H1 (cell line): ENCODE measurements around the gene GABRG3. TPM values are rescaled to one million over a fixed set of nuclear protein-coding genes. Genes with fewer than 3 reads are reported as not detected.

Experiments
- CTBP2 ChIP-seq: IDR thresholded peaks from 2 replicates; pipeline ENCODE4 v1.7.0; 2011; ENCODE audit warnings: borderline replicate concordance, mild to moderate bottlenecking, moderate library complexity, mixed read lengths, low read length; ENCODE audit not compliant: insufficient read depth, insufficient read length
- KDM5A ChIP-seq: fragments of 200-600 bp; IDR thresholded peaks from 2 replicates; pipeline ENCODE4 v1.7.1; 2012; ENCODE audit warnings: mild to moderate bottlenecking, low read length, inconsistent platforms, mixed read lengths
- TBP ChIP-seq: IDR thresholded peaks from 2 replicates; pipeline ENCODE4 v1.6.1; 2011; ENCODE audit warnings: low read depth, low read length, improper control_type of control experiment
- polyA plus RNA-seq, 7 experiments: library from polyadenylated mRNA; depleted of rRNA in 3 of 7; stranded (reverse) in 5 of 7; unstranded in 2 of 7; fragments of >200 nt in 5 of 7; fragments of 200-250 nt in 2 of 7; gene quantifications; 1 replicate in 5 of 7; 2 replicates in 1 of 7; 4 replicates in 1 of 7; pipeline versions ENCODE4 v1.2.1 to v1.2.3, GENCODE V29; 2011 to 2013; ENCODE audit warnings: missing spikeins in 2 of 7, mixed read lengths in 2 of 7
- total RNA-seq: library from RNA; stranded (reverse); fragmentation: NEBNext Ultra II Directional; extraction: Animal tissue kit (Norgen Biotek cat#: 25700); gene quantifications from 2 replicates; pipeline ENCODE4 v1.2.1, GENCODE V29; 2021
- TF ChIP-seq, protein P1 (sequence below): fragments of 300-600 bp; sonication (generic); IDR thresholded peaks from 2 replicates; pipeline ENCODE4 v1.7.1; 2012; ENCODE audit warnings: low read length, moderate library complexity, mild to moderate bottlenecking, inconsistent platforms; ENCODE audit not compliant: insufficient replicate concordance
- TF ChIP-seq, protein P2 (sequence below): IDR thresholded peaks from 2 replicates; pipeline ENCODE4 v1.6.1; 2012; ENCODE audit warnings: low read length, inconsistent platforms

GABRG3 gene
- total and polyA plus RNA-seq, 2 of the 8 experiments (the other 6 are each of a cell fraction or from before 2014, with no cell fraction given) = 0.17 to 0.80 TPM

DNA sequence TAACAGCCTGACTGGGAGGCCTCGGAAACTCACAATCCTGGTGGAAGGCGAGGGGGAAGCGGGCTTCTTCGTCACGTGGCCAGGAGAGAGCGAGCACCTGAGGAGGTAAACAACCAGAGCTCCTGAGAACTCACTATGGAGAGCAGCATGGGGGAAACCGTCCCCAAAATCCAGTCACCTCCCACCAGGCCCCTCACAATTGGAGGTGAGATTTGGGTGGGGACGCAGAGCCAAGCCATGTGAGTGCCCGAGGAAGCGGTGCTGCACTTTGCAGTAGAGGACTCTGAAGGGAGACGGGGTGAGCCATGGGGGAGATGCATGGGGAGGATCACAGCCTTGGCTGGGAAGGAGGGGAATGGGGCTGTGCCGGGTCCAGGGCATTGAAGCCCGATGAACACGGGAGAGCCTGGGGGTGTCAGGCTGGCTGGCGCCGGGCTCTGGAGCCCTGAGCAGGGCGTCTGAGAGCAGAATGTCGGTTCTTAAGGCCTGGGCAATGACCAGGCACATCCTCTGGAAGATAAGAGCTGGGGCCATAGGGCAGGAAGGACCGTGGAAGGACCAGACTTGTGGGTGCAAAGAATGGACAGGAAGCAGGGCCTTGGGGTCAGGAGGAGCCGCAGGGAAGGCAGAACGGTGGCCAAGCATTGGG lies 117.7 kb downstream of the GABRG3 start (continued):
- TF ChIP-seq, protein P1, sequence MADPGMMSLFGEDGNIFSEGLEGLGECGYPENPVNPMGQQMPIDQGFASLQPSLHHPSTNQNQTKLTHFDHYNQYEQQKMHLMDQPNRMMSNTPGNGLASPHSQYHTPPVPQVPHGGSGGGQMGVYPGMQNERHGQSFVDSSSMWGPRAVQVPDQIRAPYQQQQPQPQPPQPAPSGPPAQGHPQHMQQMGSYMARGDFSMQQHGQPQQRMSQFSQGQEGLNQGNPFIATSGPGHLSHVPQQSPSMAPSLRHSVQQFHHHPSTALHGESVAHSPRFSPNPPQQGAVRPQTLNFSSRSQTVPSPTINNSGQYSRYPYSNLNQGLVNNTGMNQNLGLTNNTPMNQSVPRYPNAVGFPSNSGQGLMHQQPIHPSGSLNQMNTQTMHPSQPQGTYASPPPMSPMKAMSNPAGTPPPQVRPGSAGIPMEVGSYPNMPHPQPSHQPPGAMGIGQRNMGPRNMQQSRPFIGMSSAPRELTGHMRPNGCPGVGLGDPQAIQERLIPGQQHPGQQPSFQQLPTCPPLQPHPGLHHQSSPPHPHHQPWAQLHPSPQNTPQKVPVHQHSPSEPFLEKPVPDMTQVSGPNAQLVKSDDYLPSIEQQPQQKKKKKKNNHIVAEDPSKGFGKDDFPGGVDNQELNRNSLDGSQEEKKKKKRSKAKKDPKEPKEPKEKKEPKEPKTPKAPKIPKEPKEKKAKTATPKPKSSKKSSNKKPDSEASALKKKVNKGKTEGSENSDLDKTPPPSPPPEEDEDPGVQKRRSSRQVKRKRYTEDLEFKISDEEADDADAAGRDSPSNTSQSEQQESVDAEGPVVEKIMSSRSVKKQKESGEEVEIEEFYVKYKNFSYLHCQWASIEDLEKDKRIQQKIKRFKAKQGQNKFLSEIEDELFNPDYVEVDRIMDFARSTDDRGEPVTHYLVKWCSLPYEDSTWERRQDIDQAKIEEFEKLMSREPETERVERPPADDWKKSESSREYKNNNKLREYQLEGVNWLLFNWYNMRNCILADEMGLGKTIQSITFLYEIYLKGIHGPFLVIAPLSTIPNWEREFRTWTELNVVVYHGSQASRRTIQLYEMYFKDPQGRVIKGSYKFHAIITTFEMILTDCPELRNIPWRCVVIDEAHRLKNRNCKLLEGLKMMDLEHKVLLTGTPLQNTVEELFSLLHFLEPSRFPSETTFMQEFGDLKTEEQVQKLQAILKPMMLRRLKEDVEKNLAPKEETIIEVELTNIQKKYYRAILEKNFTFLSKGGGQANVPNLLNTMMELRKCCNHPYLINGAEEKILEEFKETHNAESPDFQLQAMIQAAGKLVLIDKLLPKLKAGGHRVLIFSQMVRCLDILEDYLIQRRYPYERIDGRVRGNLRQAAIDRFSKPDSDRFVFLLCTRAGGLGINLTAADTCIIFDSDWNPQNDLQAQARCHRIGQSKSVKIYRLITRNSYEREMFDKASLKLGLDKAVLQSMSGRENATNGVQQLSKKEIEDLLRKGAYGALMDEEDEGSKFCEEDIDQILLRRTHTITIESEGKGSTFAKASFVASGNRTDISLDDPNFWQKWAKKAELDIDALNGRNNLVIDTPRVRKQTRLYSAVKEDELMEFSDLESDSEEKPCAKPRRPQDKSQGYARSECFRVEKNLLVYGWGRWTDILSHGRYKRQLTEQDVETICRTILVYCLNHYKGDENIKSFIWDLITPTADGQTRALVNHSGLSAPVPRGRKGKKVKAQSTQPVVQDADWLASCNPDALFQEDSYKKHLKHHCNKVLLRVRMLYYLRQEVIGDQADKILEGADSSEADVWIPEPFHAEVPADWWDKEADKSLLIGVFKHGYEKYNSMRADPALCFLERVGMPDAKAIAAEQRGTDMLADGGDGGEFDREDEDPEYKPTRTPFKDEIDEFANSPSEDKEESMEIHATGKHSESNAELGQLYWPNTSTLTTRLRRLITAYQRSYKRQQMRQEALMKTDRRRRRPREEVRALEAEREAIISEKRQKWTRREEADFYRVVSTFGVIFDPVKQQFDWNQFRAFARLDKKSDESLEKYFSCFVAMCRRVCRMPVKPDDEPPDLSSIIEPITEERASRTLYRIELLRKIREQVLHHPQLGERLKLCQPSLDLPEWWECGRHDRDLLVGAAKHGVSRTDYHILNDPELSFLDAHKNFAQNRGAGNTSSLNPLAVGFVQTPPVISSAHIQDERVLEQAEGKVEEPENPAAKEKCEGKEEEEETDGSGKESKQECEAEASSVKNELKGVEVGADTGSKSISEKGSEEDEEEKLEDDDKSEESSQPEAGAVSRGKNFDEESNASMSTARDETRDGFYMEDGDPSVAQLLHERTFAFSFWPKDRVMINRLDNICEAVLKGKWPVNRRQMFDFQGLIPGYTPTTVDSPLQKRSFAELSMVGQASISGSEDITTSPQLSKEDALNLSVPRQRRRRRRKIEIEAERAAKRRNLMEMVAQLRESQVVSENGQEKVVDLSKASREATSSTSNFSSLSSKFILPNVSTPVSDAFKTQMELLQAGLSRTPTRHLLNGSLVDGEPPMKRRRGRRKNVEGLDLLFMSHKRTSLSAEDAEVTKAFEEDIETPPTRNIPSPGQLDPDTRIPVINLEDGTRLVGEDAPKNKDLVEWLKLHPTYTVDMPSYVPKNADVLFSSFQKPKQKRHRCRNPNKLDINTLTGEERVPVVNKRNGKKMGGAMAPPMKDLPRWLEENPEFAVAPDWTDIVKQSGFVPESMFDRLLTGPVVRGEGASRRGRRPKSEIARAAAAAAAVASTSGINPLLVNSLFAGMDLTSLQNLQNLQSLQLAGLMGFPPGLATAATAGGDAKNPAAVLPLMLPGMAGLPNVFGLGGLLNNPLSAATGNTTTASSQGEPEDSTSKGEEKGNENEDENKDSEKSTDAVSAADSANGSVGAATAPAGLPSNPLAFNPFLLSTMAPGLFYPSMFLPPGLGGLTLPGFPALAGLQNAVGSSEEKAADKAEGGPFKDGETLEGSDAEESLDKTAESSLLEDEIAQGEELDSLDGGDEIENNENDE = no peak
- TF ChIP-seq, protein P2, sequence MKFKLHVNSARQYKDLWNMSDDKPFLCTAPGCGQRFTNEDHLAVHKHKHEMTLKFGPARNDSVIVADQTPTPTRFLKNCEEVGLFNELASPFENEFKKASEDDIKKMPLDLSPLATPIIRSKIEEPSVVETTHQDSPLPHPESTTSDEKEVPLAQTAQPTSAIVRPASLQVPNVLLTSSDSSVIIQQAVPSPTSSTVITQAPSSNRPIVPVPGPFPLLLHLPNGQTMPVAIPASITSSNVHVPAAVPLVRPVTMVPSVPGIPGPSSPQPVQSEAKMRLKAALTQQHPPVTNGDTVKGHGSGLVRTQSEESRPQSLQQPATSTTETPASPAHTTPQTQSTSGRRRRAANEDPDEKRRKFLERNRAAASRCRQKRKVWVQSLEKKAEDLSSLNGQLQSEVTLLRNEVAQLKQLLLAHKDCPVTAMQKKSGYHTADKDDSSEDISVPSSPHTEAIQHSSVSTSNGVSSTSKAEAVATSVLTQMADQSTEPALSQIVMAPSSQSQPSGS = no peak
- TF ChIP-seq CTBP2 (no peak), TBP (no peak), KDM5A (no peak)
